ENCODE measurements around the gene CUX1. TPM values are rescaled to one million over a fixed set of nuclear protein-coding genes. Genes with fewer than 3 reads are reported as not detected.
"Not testable (repeated sequence)": the region's sequence is repeated elsewhere in the genome, so short reads cannot be mapped to it uniquely, and the experiment has no call there.

CUX1 gene
- total RNA-seq, 1 donor from 2014 or later, result 156 TPM

DNA sequence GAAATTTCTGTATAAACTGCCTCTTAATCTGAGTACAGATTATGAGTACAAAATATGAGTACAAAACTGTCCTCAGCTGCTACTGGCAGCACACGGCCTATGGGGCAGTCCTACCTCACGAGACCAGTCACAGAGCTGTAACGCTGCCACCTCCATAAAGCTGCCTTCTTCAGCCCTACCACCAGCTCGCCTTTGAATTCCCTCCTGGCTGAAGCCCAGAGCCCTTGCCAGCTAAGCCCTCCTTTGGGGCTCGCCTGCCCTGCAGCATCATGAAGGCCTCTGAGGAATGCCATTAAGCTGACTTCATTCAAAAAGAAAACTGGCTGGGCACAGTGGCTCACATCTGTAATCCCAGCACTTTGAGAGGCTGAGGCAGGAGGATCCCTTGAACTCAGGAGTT lies 289.2 kb downstream of the CUX1 start:
- no peak for ATAC-seq
- intact Hi-C loops (cut with DNase I), result no loop called here
- DNase-seq (ENCODE audit: low spot score), result no peak

DNA sequence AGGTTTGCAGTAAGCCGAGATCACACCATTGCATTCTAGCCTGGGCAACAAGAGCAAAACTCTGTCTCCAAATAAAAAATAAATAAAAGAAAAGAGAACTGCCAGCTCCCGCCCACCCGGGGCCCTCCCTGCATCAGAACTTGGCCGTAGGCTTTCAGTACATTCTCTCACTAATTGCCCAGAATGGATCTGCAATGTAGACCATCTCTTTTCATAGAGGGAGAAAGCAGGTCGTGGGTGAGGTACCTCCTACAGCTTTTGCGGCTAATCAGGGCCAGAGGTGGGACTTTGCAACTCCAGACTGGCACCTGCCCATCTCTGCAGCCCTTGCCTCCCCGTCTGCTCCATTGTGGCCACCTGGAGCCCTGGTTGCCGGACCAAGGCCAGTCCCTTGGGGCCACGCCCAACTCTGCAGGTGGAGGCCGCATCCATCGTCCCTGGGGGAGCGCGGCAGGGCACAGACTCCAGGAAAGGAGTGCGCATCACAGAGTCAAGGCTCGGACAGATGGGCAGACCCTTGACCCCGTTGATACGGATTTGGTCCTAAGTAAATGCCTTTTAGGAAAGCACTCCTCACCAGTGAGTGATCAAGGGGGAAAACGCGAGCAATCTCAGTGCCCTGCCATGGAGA lies 290.2 kb downstream of the CUX1 start:
- DNase-seq (ENCODE audit: low spot score) (no peak), ATAC-seq (no peak)
- intact Hi-C loops (cut with DNase I), result no loop called here

DNA sequence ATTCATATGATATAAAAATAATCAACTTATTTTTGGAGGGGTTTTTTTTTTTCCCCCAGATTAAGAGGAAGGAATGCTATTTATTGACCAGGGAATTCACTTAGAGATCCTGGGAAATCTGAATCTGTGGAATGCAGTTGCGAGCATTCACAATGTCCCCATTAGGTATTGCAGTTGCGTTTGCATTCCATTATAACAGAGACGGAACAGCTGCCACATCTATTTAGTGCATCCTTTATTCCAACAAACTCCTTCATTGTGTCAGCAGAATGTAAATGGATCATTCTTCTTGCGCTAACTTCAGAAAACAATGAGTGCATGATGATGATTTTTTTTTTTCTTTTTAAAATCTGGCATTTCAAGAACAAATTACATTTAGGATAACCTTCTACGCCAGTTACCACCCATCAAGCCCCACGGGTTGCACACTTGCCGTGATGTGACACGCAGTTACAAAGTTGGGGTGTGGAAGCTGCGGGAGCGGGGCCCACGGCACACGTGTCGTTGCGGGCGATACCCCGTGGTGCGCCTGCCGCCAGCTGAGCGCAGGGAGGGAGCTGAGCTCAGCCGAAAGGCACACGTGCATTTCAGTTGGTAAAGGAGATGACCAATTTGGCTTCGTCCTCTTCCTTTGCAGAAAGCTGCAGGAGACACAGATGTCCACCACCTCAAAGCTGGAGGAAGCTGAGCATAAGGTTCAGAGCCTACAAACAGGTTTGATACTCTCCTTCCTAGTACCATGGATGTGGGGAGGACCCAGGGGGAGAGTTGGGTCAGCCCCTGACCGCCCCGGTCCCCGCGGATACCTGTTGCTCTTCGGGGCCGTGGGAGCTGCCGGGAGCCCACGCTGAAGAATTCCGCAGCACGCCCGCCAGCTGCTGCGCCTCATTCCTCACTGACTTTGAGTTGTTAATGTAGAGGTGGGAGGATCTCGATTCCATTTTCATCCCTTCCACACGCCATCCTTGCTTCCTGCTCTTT lies 293.9 kb downstream of the CUX1 start:
- ATAC-seq (peak; percentile 70), DNase-seq (ENCODE audit: low spot score) (peak; percentile 64)
- intact Hi-C loops (cut with DNase I), result loop anchor here (1.0 kb wide), 1 partner anchor 29 kb away; no protein-coding TSS in a partner anchor

DNA sequence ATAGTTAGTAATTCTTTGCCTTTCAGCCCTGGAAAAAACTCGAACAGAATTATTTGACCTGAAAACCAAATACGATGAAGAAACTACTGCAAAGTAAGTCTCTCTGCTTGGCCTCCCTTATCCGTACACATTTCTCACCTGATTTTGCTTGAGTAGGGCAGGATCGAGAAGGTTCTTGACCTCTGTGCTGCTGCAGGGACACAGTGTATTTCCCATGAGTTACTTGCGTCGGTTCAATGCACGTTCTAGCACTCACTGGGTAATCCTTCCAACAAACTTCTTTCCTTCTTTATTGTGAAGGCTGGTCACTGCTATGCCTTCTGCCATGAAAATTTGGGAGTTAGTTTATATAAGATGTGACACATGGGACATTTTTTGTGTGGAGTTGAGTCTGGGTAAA lies 297.8 kb downstream of the CUX1 start:
- intact Hi-C loops (cut with DNase I), result no loop called here
- DNase-seq (ENCODE audit: low spot score) (no peak), ATAC-seq (no peak)

GRCh38 chr7:102115931-102116330 lies 298.5 kb downstream of the CUX1 start:
- intact Hi-C loops (cut with DNase I), result no loop called here
- no peak for DNase-seq (ENCODE audit: low spot score)
- no peak for ATAC-seq

- intact Hi-C loops (cut with DNase I), result no loop called here
- ATAC-seq, result no peak
- DNase-seq (ENCODE audit: low spot score), result no peak
Measured at GRCh38 chr7:102117743-102118142, 300.3 kb downstream of the CUX1 start.

- intact Hi-C loops (cut with DNase I), result no loop called here
- DNase-seq (ENCODE audit: low spot score) (peak; percentile 75), ATAC-seq (peak; percentile 87)
Measured at GRCh38 chr7:102119213-102119651, 301.8 kb downstream of the CUX1 start.

GRCh38 chr7:102119925-102120324 lies 302.5 kb downstream of the CUX1 start:
- DNase-seq (ENCODE audit: low spot score), result no peak
- ATAC-seq, result peak; percentile 20
- intact Hi-C loops (cut with DNase I), result no loop called here

- DNase-seq (ENCODE audit: low spot score), result no peak
- ATAC-seq, result no peak
- intact Hi-C loops (cut with DNase I), result no loop called here
Measured at GRCh38 chr7:102120666-102121195, 303.3 kb downstream of the CUX1 start.

DNA sequence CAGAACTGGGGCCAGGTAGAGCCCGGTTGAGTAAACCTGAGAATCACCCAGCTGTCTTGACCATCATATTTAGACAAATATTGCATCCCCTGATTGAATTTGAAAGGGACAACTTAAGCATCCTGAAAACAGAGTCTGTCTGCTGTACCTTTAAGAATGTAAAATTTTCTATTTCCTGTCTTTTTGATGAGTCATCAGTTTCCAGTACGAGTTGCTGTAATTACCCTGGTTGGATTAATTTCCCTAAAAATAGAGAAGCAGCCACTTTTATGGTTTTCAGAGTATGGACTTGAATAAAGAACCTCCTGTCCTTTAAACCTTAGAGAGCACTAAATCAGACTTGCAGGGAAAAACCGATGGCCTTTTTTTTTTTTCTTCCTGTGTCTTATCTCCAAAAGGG lies 304.6 kb downstream of the CUX1 start:
- ATAC-seq (no peak), DNase-seq (ENCODE audit: low spot score) (no peak)
- intact Hi-C loops (cut with DNase I), result no loop called here

GRCh38 chr7:102125127-102125596 lies 307.7 kb downstream of the CUX1 start:
- DNase-seq (ENCODE audit: low spot score) (peak; percentile 80), ATAC-seq (peak; percentile 92)
- intact Hi-C loops (cut with DNase I), result no loop called here

DNA sequence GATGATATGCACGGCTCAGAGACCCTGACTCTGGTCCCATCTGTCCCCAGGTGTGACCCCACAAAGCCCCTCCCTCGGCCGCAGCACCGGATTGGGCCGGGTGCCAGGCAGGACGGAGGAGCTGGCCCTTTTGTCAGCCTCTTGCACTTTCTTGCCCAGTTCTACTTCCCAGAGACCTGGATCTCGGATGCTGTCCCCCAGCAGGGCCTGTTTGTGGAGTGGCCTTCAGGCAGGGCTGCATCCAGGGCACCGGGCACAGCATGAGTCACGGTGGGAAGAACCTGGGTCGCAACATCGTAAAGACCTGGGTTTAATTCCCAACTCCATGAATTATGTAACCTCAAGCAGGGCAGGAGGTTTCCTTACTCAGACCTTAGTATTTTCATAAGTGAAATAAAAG lies 310.9 kb downstream of the CUX1 start:
- ATAC-seq (no peak), DNase-seq (ENCODE audit: low spot score) (no peak)
- intact Hi-C loops (cut with DNase I), result no loop called here

DNA sequence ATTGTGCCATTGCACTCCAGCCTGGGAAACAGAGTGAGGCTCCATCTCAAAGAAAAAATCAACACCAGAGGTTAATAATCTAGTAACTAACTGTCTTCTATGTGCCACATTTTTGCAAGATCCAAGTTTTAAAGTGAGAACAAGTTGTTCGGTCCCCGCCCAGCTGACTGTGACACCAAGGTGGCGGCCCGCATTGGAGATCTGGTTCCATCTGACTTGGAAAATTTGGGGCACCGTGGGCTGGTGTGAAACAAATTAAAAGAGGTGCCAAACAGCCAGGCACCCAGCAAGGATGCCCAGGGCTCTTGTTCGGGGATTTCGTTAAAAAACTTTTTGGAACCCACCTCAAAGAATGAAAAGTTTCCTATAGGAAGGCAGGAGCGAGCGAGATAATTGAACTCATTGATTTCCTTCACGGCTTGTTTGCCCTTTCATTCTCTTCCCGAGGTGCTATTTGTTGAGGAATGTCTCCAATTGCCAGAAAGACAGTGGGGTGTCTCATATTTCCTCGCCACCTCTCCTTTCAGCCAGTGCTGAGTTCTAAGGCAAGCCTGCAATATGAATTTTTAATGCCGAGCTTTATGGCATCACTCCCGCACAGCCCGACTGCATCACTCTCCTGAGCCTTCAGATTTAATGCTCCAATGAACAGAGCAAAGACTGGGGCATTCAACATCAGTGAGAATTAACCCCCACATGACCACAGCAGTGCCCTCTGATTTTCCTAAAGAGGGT lies 312.4 kb downstream of the CUX1 start:
- no peak for ATAC-seq
- intact Hi-C loops (cut with DNase I), result no loop called here
- no peak for DNase-seq (ENCODE audit: low spot score)

DNA sequence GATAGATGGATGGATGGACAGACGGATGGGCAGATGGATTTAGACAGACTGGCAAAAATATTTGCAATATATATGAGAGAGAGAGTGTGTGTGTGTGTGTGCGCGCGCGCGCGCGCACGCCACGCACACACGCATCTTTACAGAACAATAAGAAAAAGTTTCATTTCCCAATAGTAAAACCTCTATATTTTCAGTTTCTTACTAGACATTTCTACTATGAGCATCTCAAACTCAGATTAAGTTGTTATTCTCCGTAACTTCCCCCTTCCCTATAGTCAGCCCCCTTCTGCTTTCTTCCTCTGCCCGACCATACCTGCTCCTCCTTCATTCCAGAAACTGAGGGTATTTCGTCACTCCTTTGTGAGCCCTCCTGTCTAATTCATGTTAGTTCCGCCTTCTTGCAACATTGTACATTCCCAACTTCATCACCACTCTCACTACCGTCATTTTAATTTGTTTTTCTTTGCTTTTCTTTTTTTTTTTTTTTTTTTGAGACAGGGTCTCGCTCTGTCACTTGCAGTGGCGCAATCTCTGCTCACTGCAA lies 314.9 kb downstream of the CUX1 start:
- no peak for ATAC-seq
- intact Hi-C loops (cut with DNase I), result no loop called here
- no peak for DNase-seq (ENCODE audit: low spot score)

- intact Hi-C loops (cut with DNase I), result no loop called here
- DNase-seq (ENCODE audit: low spot score), result no peak
- ATAC-seq, result no peak
Measured at GRCh38 chr7:102138676-102139075, 321.2 kb downstream of the CUX1 start.

DNA sequence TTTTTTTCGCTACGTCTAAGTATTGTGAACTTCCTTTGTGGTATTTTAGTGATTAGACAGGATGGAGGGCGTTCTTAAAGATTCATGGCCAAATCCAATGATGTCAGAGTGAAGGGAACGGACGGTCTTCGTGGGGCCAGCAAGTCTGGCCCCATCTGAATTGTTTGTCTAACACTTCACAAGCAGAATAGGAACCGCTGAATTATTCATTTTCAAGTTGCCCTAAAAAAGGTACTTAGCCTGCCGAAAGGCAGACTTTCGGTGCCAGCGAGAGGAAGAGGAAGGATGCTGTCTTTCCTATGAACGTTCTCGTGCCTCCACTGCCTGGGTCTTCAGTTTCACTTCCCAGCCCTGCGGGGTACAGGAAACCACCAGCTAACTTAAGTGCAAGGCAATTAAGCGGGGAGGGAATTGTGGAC lies 323.5 kb downstream of the CUX1 start:
- DNase-seq (ENCODE audit: low spot score), result no peak
- intact Hi-C loops (cut with DNase I), result loop anchor here (1.0 kb wide), 1 partner anchor 30 kb away; no protein-coding TSS in a partner anchor
- peak; percentile 34 for ATAC-seq

GRCh38 chr7:102142433-102142832 lies 325.0 kb downstream of the CUX1 start:
- DNase-seq (ENCODE audit: low spot score); intact Hi-C loops (cut with DNase I); ATAC-seq: not testable (repeated sequence)

DNA sequence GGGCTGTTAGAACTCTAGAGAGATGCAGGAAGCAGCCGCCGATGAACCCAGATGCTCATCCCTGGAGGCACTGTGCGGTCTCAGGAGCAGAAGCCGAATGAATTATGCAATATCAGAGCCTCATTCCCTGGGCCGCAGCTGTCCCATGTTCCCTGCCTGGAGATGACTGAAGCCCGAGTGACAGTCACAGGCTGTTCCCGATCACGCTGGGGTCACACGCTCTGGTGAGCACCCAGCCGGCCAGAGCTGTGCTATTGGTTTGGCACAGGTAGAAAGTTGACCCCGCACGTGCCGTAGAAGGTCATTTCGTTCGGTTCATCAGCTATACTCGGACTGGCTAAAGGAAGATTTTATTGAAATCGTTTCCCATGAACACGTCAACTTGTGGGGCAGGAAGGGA lies 328.7 kb downstream of the CUX1 start:
- intact Hi-C loops (cut with DNase I), result no loop called here
- ATAC-seq (no peak), DNase-seq (ENCODE audit: low spot score) (no peak)

- intact Hi-C loops (cut with DNase I), result no loop called here
- DNase-seq (ENCODE audit: low spot score) (no peak), ATAC-seq (peak; percentile 83)
Measured at GRCh38 chr7:102147008-102147407, 329.6 kb downstream of the CUX1 start.

Data from sciatic nerve (tissue), 2 donors.